Measurements from ENCODE around the gene OTOGL. TPM values are rescaled to one million over a fixed set of nuclear protein-coding genes. Genes with fewer than 3 reads are reported as not detected.
"Not testable (repeated sequence)": the region's sequence is repeated elsewhere in the genome, so short reads cannot be mapped to it uniquely, and the experiment has no call there.

The OTOGL gene, protein sequence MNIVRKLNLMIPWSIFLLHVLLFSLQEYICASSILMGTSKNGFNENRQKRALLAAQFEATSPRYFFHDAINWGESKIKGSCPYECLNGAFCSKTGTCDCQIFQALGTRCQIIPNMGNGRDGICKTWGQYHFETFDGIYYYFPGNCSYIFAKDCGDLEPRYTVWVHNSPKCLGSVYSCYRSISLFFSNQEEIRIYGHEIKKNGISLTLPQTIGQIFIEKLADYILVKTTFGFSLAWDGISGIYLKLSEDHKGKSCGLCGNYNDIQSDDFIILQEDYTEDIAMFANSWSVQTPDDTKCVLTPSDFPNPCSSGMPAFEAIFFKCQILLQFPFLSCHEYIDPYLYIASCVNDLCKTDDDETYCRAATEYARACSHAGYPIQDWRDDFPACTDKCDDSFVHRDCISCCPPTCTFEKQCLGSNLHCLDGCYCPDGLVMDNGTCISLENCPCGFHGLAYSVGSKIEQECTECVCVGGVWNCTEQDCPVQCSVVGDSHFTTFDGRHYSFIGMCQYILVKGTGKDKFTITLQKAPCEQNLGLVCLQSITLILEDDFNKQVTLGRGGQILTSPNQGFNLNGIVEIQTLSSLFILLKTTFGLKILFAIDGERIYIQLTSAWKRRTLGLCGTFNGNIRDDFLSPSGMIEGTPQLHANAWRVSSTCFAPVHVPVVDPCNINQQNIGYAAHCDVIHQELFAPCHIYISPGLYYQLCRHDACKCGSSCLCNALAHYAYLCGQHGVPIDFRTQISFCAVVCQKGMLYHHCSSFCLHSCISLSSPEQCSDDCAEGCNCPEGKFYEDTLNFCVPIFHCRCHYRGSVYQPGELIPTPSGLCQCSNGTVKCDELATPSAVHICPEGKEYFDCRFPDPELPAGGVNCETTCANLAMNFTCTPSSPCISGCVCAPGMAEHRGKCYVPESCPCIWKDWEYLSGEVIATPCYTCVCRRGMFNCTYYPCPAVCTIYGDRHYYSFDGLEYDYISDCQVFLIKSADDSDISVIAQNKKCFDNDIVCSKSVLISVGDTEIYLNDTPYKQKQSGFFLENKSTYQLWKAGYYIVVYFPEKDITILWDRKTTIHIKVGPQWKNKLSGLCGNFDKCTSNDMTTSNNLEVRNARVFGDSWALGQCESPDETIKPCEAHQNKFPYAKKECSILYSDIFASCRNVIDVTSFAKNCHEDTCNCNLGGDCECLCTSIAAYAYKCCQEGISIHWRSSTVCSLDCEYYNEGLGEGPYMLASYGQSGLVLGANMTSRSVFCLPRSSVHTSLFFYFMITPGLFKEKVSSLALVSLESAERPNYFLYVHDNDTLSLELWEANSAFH (N-terminal part only)
- total RNA-seq (2014; rRNA removed; shearing (Covaris generic)) = 2.9 and 3.4 TPM in 2 replicates
- 4.9 and 5.0 TPM in 2 replicates for polyA plus RNA-seq (2014; cell fraction: nucleus; rRNA removed)

DNA sequence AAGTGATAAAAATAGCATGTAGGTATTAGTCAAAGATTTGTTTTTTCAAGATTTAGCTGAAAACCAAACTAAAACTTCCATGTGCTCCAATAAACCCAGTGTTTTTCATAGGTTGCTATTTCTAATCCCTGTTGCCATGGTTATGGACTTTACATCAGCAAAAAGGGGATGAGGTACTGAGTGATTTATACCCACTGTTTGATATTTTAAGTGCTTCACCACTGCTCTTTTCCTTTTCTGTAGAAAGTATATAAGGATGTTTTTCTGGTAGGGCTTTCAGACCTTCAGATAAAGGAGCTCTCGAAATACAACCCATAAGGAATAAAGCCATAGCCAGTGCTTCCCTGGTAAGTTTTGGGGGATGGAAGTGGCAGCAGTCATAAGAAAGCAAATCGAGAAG, at the start of gene OTOGL:
TSS of gene OTOGL (plus strand) at position 279 of the 400 bp plus-strand sequence. CDS start 109,895 bp downstream, outside the sequence.
- DNase-seq (ENCODE audit: extremely low read depth, low read depth) = no peak

DNA sequence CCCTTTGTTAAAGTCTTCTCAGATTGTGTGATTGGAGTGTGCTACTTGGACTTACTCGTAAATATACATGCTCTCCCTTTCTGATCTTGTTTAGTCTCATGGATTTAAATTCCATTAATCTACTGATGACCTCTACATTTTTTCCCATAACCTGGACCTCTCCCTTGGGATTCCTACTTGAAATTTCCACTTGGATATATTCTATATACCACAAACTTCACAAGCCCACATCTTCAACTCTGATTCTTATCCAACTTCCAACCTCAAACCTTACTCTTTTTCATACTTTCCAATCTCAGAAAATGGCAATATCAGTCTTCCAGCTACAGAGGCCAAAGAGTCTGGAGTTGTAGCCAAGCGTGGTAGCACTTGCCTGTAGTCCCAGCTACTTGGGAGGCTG, 49.1 kb upstream of the OTOGL start:
- DNase-seq (ENCODE audit: extremely low read depth, low read depth) = no peak

DNA sequence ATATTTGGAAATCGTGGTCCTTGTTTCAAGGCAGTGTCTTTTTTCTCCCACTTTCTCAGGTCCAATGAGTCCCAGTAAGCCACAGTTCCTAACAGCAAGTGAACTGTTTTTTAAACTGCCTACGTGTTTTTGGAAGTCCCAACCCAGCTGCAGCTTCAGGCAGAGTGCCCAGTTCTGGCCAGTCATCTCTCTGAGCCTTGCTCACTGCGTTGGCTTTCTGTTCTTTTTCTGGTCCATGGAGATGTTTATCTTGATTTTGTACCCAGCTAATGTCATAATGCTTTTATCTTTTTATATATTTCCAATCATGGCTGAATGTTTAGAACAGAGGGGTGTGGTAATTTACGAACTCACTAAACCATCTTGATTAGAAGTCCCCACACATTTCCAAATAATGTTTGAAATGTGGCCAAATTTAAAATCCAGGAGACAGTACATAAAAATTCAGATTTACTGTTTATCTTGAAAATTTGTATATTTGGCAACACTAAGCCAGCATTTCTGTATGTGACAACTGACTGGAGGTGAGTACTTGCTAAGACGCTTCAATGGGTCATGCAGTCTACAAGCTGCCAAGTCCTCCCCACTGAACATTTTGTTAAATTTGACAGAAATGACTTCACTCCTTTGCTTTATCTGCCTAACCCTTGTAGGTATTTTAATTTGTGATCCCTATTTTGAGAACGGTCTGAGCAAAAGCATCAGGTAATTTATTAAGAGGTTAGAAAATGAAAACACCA, 46.1 kb upstream of the OTOGL start:
- DNase-seq (ENCODE audit: extremely low read depth, low read depth) = no peak

- no peak for DNase-seq (ENCODE audit: extremely low read depth, low read depth)
Measured at GRCh38 chr12:80056232-80056631, 43.1 kb upstream of the OTOGL start.

GRCh38 chr12:80056845-80057244, 42.5 kb upstream of the OTOGL start:
- no peak for DNase-seq (ENCODE audit: extremely low read depth, low read depth)

DNA sequence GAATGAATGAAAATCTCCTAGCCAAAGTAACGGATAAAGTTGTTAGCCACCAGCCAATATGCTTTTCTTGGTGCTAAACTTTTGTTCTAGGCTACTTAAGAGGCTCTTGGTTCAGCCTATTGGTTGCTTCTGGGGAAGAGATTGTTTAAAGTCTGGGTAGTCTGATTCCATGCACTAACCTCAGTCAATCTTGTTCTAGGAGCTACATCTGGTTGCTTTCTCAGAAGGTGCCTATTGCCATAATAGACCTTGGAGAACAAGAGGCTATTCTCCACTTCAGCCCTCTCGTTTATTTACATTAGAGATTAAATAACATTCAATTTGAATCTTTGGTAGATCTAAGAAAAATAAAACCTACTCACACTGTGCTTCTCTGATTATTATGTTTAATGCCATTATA, 40.8 kb upstream of the OTOGL start:
- no peak for DNase-seq (ENCODE audit: extremely low read depth, low read depth)

- no peak for DNase-seq (ENCODE audit: extremely low read depth, low read depth)
Measured at GRCh38 chr12:80059102-80059501, 40.2 kb upstream of the OTOGL start.

GRCh38 chr12:80059875-80060274, 39.5 kb upstream of the OTOGL start:
- DNase-seq (ENCODE audit: extremely low read depth, low read depth) = no peak

DNA sequence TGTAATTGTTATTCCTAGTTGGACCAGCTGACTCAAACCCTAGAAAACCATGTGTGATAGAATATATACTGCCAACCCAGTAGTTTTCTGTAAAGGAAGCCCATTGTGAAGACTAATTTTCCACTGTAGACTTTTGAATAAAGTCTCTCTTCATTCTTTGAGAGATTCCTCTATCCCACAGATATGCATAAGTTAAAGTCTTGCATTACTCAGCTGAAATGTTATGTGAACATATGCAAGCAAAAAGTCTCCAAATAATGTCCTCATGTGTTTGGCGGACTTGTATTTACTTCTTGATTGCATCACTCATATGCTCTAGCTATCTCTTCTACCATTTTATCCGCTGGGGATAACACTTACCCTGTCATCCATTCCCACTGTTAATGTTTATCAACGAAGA, 35.1 kb upstream of the OTOGL start:
- DNase-seq (ENCODE audit: extremely low read depth, low read depth) = no peak

GRCh38 chr12:80064951-80065350, 34.4 kb upstream of the OTOGL start:
- DNase-seq (ENCODE audit: extremely low read depth, low read depth) = no peak

DNA sequence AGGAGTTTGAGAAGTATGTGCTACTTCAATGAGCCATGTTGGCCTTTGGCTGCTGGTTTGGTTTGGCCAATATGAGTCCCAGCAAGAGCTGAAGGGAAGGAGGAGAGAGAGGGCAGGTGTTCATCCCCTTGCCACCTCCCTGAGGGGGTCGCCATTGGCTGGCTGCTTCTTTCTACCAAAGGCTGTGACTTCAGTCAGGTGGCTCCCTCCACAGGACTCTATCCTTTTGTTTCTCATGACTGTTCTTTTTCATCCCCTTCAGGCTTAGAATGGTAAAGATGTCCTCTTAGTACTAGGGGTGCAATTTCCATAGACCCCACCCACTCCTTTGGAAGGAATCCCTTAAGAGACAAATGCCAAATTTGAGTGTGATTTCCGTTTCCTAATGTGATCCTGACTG, 31.2 kb upstream of the OTOGL start:
- no peak for DNase-seq (ENCODE audit: extremely low read depth, low read depth)

DNA sequence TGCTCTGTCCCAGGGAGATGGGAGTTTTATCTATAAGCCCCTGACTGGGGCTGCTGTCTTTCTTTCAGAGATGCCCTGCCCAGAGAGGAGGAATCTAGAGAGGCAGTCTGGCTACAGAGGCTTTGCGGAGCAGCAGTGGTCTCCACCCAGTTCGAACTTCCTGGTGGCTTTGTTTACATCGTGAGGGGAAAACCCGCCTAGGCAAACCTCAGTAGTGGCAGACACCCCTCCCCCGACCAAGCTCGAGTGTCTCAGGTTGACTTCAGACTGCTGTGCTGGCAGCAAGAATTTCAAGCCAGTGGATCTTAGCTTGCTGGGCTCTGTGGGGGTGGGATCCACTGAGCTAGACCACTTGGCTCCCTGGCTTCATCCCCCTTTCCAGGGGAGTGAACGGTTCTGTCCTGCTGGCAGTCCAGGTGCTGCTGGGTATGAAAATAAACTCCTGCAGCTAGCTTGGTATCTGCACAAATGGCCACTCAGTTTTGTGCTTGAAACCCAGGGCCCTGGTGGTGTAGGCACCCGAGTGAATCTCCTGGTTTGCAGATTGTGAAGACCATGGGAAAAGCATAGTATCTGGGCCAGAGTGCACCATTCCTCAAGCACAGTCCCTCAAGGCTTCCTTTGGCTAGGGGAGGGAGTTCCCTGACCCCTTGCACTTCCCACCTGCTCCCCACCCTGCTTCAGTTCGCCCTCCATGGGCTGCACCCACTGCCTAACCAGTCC, 15.3 kb upstream of the OTOGL start:
- DNase-seq (ENCODE audit: extremely low read depth, low read depth) = not testable (repeated sequence)

DNA sequence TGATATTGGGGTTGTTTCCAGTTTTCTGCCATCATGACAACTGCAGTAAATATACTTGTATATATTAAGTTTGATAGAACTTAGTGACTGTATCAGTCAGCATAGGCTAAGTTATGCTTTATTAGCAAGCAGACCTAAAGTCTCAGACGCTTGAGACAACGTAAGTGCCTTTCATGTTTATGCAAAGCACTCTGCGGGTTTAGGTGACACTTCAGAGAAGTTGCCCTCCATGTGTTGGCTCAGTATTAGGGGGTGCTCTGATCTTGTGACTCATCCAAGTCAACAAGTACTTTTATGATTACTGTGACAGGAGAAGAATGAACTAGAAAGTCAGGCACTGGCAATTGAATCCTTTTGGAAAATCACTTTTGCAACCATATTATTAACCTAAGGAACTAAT, 13.3 kb upstream of the OTOGL start:
- DNase-seq (ENCODE audit: extremely low read depth, low read depth) = no peak

DNA sequence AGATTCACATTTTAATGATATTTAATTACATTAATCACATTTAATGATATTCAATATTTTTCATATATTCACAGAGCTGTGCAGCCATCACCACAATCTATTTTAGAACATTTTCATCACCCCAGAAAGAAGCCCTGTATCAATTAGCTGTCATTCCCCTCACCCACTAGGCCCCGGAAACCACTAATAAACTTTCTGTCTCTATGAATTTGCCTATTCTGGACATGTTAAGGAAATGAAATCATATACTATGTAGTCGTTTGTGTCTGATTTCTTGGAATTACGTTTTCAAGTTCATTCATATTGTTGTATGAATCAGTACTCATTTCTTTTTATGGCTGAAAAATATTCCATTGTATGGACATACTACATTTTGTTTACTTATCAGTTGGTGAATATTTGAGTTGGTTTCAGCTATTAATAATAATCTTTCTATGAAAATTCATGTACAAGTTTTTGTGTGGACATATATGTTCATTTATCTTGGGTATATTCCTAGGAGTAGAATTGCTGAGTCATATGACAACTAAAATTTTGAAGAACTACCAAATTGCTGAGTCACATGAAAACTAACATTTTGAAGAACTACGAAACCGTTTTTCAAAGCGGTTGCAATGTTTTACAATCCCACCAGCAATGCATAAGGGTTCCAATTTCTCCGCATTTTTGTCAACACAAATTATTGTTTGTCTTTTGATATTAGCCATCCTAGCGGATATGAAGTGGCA, 11.7 kb upstream of the OTOGL start:
- no peak for DNase-seq (ENCODE audit: extremely low read depth, low read depth)

GRCh38 chr12:80100591-80100990, 1.3 kb downstream of the OTOGL start:
- DNase-seq (ENCODE audit: extremely low read depth, low read depth) = no peak

DNA sequence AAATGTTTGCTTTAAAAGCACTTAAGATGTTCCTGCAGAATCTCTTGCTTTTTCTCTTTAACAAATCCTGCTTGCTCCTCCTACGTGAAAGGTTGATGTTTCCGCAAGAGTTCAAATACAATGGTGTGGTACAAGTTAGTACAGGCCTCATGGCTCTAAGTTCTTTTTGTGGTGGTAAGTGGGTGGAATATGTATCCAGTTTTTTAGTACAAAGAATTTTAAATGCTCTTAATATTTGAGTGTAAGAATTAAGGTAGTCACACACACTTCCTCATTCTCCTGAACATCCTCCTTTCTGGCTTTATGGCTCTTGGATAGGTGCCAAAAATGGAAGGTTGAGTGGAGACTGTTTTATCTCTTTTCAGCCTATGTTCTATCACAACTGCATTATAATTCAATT, 1.8 kb downstream of the OTOGL start:
- no peak for DNase-seq (ENCODE audit: extremely low read depth, low read depth)

- DNase-seq (ENCODE audit: extremely low read depth, low read depth) = no peak
Measured at GRCh38 chr12:80107221-80107620, 7.9 kb downstream of the OTOGL start.

DNA sequence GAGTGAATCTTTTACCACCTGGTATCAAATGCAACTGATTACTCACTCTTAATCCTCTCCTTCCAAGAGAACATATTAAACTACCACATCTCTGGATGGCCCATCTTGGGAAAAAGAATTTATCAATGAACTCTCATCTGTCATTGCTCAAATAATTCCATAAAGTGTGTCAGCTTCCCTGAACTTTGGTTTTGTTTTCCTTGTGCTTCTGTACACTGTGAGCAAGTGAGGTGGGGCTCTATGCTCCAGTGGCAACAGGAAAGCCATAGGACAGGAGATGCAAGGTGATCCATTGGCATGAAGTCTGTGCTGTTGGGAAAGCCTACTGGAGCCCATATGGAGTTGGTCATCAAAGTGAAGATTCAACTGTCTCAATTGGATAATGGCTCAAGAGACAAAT, 17.4 kb downstream of the OTOGL start:
- DNase-seq (ENCODE audit: extremely low read depth, low read depth) = no peak
